GM19468 (cell line): ENCODE measurements around the gene EPHA8.

Source experiments
- ATAC-seq: cut with Tn5 transposase; IDR thresholded peaks from one replicate; pipeline ENCODE4 v1.9.1; 2021; ENCODE audit warnings: mild to moderate bottlenecking, moderate library complexity, moderate number of reproducible peaks; ENCODE audit not compliant: unreplicated experiment; ENCODE audit errors: extremely low read depth

EPHA8 gene

GRCh38 chr1:22612671-22613571 lies 49.6 kb downstream of the EPHA8 start:
- ATAC-seq, result no peak

- ATAC-seq, result no peak
Measured at GRCh38 chr1:22613572-22613918, 50.3 kb downstream of the EPHA8 start.

- ATAC-seq, result no peak
Measured at GRCh38 chr1:22613951-22614350, 50.7 kb downstream of the EPHA8 start.

GRCh38 chr1:22615886-22616285 lies 52.6 kb downstream of the EPHA8 start:
- ATAC-seq, result no peak

- no peak for ATAC-seq
Measured at GRCh38 chr1:22616571-22616970, 53.3 kb downstream of the EPHA8 start.

- no peak for ATAC-seq
Measured at GRCh38 chr1:22618056-22618455, 54.8 kb downstream of the EPHA8 start.

GRCh38 chr1:22619252-22619651 lies 56.0 kb downstream of the EPHA8 start:
- no peak for ATAC-seq

GRCh38 chr1:22619798-22620197 lies 56.5 kb downstream of the EPHA8 start:
- ATAC-seq, result no peak

- no peak for ATAC-seq
Measured at GRCh38 chr1:22621761-22622160, 58.5 kb downstream of the EPHA8 start.

- ATAC-seq, result no peak
Measured at GRCh38 chr1:22625262-22625925, 62.1 kb downstream of the EPHA8 start.

- ATAC-seq, result no peak
Measured at GRCh38 chr1:22626237-22627157, 63.2 kb downstream of the EPHA8 start.

- no peak for ATAC-seq
Measured at GRCh38 chr1:22627331-22627730, 64.0 kb downstream of the EPHA8 start.

GRCh38 chr1:22628698-22629444 lies 65.6 kb downstream of the EPHA8 start:
- ATAC-seq, result no peak

GRCh38 chr1:22629886-22630285 lies 66.6 kb downstream of the EPHA8 start:
- ATAC-seq, result no peak

GRCh38 chr1:22633697-22634463 lies 70.6 kb downstream of the EPHA8 start:
- no peak for ATAC-seq

GRCh38 chr1:22635436-22635835 lies 72.1 kb downstream of the EPHA8 start:
- ATAC-seq, result no peak

GRCh38 chr1:22636353-22636752 lies 73.1 kb downstream of the EPHA8 start, which contains the start of gene C1QA:
Gene C1QA, plus strand, starts transcription at chr1:22636628. Its CDS starts 989 bp downstream, at chr1:22637617.
- no peak for ATAC-seq

- ATAC-seq, result no peak
Measured at GRCh38 chr1:22636927-22637326, 73.6 kb downstream of the EPHA8 start.

- ATAC-seq, result no peak
Measured at GRCh38 chr1:22637907-22638445, 74.7 kb downstream of the EPHA8 start.
